BLaER1 treated with 17β-estradiol and CSF1 and Interleukin-3, amounts not matched to agents 10 nM and 100 nM (cell line): ENCODE measurements around the gene MYO18B.

ENCODE experiments used
- H3K27ac ChIP-seq, 11 experiments: shearing (Covaris generic); formaldehyde crosslinking; 2 replicates each; pipeline ENCODE4 v1.8.1; 2022
- H3K27me3 ChIP-seq, 11 experiments: shearing (Covaris generic); formaldehyde crosslinking; 2 replicates each; pipeline ENCODE4 v1.8.1; 2022
- H3K36me3 ChIP-seq, 11 experiments: shearing (Covaris generic); formaldehyde crosslinking; 2 replicates each; pipeline ENCODE4 v1.8.1; 2022
- H3K4me1 ChIP-seq, 10 experiments: shearing (Covaris generic); formaldehyde crosslinking; 2 replicates each; pipeline ENCODE4 v1.8.1; 2022
- H3K4me2 ChIP-seq, 11 experiments: shearing (Covaris generic); formaldehyde crosslinking; 2 replicates each; pipeline ENCODE4 v1.8.1; 2022
- H3K4me3 ChIP-seq, 10 experiments: shearing (Covaris generic); formaldehyde crosslinking; 2 replicates each; pipeline ENCODE4 v1.8.1; 2022
- H3K9ac ChIP-seq, 11 experiments: shearing (Covaris generic); formaldehyde crosslinking; 2 replicates each; pipeline ENCODE4 v1.8.1; 2022
- H3K9me3 ChIP-seq, 11 experiments: shearing (Covaris generic); formaldehyde crosslinking; replicated peaks in 1 of 11; 2 replicates each; pipeline ENCODE4 v1.8.1; 2022
- H4K20me1 ChIP-seq, 11 experiments: shearing (Covaris generic); formaldehyde crosslinking; 2 replicates each; pipeline ENCODE4 v1.8.1; 2022
- Cebpa-rat ChIP-seq, 11 experiments: shearing (Covaris generic); IDR thresholded peaks; 2 replicates each; pipeline ENCODE4 v1.8.1; 2022

MYO18B gene

GRCh38 chr22:25908212-25908611, 166.2 kb downstream of the MYO18B start:
- no peaks in the 10 kb centered on the region for H3K27me3 ChIP-seq
- peaks cover 0 to 9% (median 0%) of the 10 kb centered on the region in 10 experiments; a peak in 5 of 20 replicates for H3K4me1 ChIP-seq
- H3K9ac ChIP-seq = no peak overlapping the region
- no peaks in the 10 kb centered on the region; a peak in 1 of 22 replicates for H4K20me1 ChIP-seq
- H3K4me3 ChIP-seq = no peak overlapping the region
- no peak overlapping the region for H3K27ac ChIP-seq
- H3K36me3 ChIP-seq = 0 out of 22 replicates have a peak, but pooled peaks cover 0 to 5% (median 0%) of the 10 kb centered on the region in 11 experiments
- no peak for TF ChIP-seq Cebpa-rat (IDR thresholded peaks at IDR 0.05)
- no peak overlapping the region for H3K4me2 ChIP-seq
- peaks cover 15 to 24% (median 19%) of the 10 kb centered on the region in 11 experiments for H3K9me3 ChIP-seq

GRCh38 chr22:25908755-25909154, 166.8 kb downstream of the MYO18B start:
- Histone ChIP-seq H3K27me3 (no peaks in the 10 kb centered on the region), H3K4me2 (no peak overlapping the region), H4K20me1 (no peaks in the 10 kb centered on the region; a peak in 1 of 22 replicates), H3K36me3 (0 out of 22 replicates have a peak, but pooled peaks cover 0 to 5% (median 0%) of the 10 kb centered on the region in 11 experiments), H3K27ac (no peak overlapping the region), H3K9ac (no peak overlapping the region), H3K4me1 (peaks cover 0 to 9% (median 0%) of the 10 kb centered on the region in 10 experiments; a peak in 5 of 20 replicates), H3K4me3 (no peak overlapping the region), H3K9me3 (peaks cover 15 to 24% (median 19%) of the 10 kb centered on the region in 11 experiments)
- no peak for TF ChIP-seq Cebpa-rat (IDR thresholded peaks at IDR 0.05)

- H3K27ac ChIP-seq = no peak overlapping the region
- TF ChIP-seq Cebpa-rat (IDR thresholded peaks at IDR 0.05) = no peak
- H3K4me2 ChIP-seq = no peak overlapping the region
- H3K9ac ChIP-seq = no peak overlapping the region
- no peaks in the 10 kb centered on the region; a peak in 1 of 22 replicates for H4K20me1 ChIP-seq
- peaks cover 15 to 24% (median 19%) of the 10 kb centered on the region in 11 experiments for H3K9me3 ChIP-seq
- no peaks in the 10 kb centered on the region for H3K27me3 ChIP-seq
- no peak overlapping the region for H3K4me3 ChIP-seq
- H3K4me1 ChIP-seq = peaks cover 0 to 9% (median 0%) of the 10 kb centered on the region in 10 experiments; a peak in 5 of 20 replicates
- 0 out of 22 replicates have a peak, but pooled peaks cover 0 to 5% (median 0%) of the 10 kb centered on the region in 11 experiments for H3K36me3 ChIP-seq
Observed at GRCh38 chr22:25909614-25910387, 167.8 kb downstream of the MYO18B start.

- Histone ChIP-seq H3K9me3 (peaks cover 9 to 19% (median 13%) of the 10 kb centered on the region in 11 experiments), H3K27me3 (no peaks in the 10 kb centered on the region), H4K20me1 (no peaks in the 10 kb centered on the region; a peak in 1 of 22 replicates), H3K4me1 (no peaks in the 10 kb centered on the region), H3K4me3 (no peak overlapping the region), H3K4me2 (no peak overlapping the region), H3K36me3 (0 out of 22 replicates have a peak, but pooled peaks cover 0 to 2% (median 0%) of the 10 kb centered on the region in 11 experiments), H3K9ac (no peak overlapping the region), H3K27ac (no peak overlapping the region)
- no peak for TF ChIP-seq Cebpa-rat (IDR thresholded peaks at IDR 0.05)
Observed at GRCh38 chr22:25911243-25911972, 169.4 kb downstream of the MYO18B start.

- H3K9ac ChIP-seq = no peak overlapping the region
- H3K4me1 ChIP-seq = no peaks in the 10 kb centered on the region
- H3K27me3 ChIP-seq = no peaks in the 10 kb centered on the region
- TF ChIP-seq Cebpa-rat (IDR thresholded peaks at IDR 0.05) = no peak
- no peaks in the 10 kb centered on the region for H4K20me1 ChIP-seq
- no peak overlapping the region for H3K4me2 ChIP-seq
- H3K36me3 ChIP-seq = no peaks in the 10 kb centered on the region
- no peak overlapping the region for H3K4me3 ChIP-seq
- H3K27ac ChIP-seq = no peak overlapping the region
- H3K9me3 ChIP-seq = peaks cover 0 to 10% (median 0%) of the 10 kb centered on the region in 11 experiments; a peak in 6 of 22 replicates
Observed at GRCh38 chr22:25919452-25919851, 177.5 kb downstream of the MYO18B start.

- Histone ChIP-seq H3K27me3 (no peaks in the 10 kb centered on the region), H3K36me3 (no peaks in the 10 kb centered on the region), H3K9me3 (peaks cover 0 to 11% (median 7%) of the 10 kb centered on the region in 11 experiments; a peak in 10 of 22 replicates), H4K20me1 (no peaks in the 10 kb centered on the region), H3K4me1 (no peaks in the 10 kb centered on the region), H3K4me2 (no peak overlapping the region), H3K9ac (no peak overlapping the region), H3K4me3 (no peak overlapping the region), H3K27ac (no peak overlapping the region)
- no peak for TF ChIP-seq Cebpa-rat (IDR thresholded peaks at IDR 0.05)
Observed at GRCh38 chr22:25922141-25922540, 180.2 kb downstream of the MYO18B start.

- Histone ChIP-seq H3K36me3 (no peaks in the 10 kb centered on the region), H3K4me2 (no peak overlapping the region), H3K4me3 (no peak overlapping the region), H3K9ac (no peak overlapping the region), H3K9me3 (peaks cover 14 to 24% (median 20%) of the 10 kb centered on the region in 11 experiments; a peak in 18 of 22 replicates), H3K4me1 (no peaks in the 10 kb centered on the region), H3K27me3 (no peaks in the 10 kb centered on the region), H4K20me1 (no peaks in the 10 kb centered on the region), H3K27ac (no peak overlapping the region)
- TF ChIP-seq Cebpa-rat (IDR thresholded peaks at IDR 0.05) = no peak
Observed at GRCh38 chr22:25923914-25924313, 181.9 kb downstream of the MYO18B start.

GRCh38 chr22:25928038-25928437, 186.1 kb downstream of the MYO18B start:
- H3K4me3 ChIP-seq = no peak overlapping the region
- no peak overlapping the region for H3K27ac ChIP-seq
- no peaks in the 10 kb centered on the region for H4K20me1 ChIP-seq
- no peaks in the 10 kb centered on the region for H3K27me3 ChIP-seq
- no peaks in the 10 kb centered on the region for H3K36me3 ChIP-seq
- H3K4me1 ChIP-seq = no peaks in the 10 kb centered on the region
- no peak overlapping the region for H3K9ac ChIP-seq
- no peak for TF ChIP-seq Cebpa-rat (IDR thresholded peaks at IDR 0.05)
- H3K4me2 ChIP-seq = no peak overlapping the region
- peaks cover 14 to 24% (median 20%) of the 10 kb centered on the region in 11 experiments; a peak in 18 of 22 replicates for H3K9me3 ChIP-seq

GRCh38 chr22:25929321-25929878, 187.4 kb downstream of the MYO18B start:
- no peak overlapping the region for H3K4me3 ChIP-seq
- H3K9me3 ChIP-seq = peaks cover 14 to 26% (median 21%) of the 10 kb centered on the region in 11 experiments; a peak in 18 of 22 replicates
- H4K20me1 ChIP-seq = no peaks in the 10 kb centered on the region
- TF ChIP-seq Cebpa-rat (IDR thresholded peaks at IDR 0.05) = no peak
- H3K27ac ChIP-seq = no peak overlapping the region
- no peak overlapping the region for H3K4me2 ChIP-seq
- H3K27me3 ChIP-seq = no peaks in the 10 kb centered on the region
- H3K9ac ChIP-seq = no peak overlapping the region
- no peaks in the 10 kb centered on the region for H3K4me1 ChIP-seq
- H3K36me3 ChIP-seq = no peaks in the 10 kb centered on the region
